Activated CD4-positive, alpha-beta T cell treated with anti-CD3 and anti-CD28 coated beads, Interleukin-2, amount 50 U/mL, for 16 hours (primary cell): ENCODE measurements around the gene MLXIP.

Experiments used
- DNase-seq: peaks from one replicate; pipeline ENCODE4 v3.0.0-alpha.2; 2020

Gene MLXIP

GRCh38 chr12:122128481-122128880 is 49.9 kb downstream of the MLXIP start:
- no peak for DNase-seq

DNA sequence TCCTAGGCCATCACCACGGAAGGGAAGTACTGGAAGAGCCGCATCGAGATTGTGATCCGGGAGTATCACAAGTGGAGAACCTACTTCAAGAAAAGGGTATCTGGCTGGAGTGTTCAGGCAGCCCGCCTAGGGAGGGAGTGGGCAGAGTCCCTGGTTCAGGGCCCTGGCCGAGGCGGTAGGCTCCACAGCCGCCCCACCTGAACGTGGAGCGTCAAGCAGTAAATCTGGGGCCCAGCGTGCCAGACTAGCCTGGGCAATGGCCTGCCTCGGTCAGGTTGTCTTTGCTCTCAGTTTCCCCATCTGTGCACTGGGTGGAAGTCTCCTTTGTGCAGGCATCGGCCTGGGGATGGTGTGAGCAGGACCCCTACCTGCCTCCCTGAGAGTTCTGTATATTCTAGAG is 50.6 kb downstream of the MLXIP start:
- DNase-seq = no peak

GRCh38 chr12:122130150-122130549 is 51.6 kb downstream of the MLXIP start:
- DNase-seq = no peak

DNA sequence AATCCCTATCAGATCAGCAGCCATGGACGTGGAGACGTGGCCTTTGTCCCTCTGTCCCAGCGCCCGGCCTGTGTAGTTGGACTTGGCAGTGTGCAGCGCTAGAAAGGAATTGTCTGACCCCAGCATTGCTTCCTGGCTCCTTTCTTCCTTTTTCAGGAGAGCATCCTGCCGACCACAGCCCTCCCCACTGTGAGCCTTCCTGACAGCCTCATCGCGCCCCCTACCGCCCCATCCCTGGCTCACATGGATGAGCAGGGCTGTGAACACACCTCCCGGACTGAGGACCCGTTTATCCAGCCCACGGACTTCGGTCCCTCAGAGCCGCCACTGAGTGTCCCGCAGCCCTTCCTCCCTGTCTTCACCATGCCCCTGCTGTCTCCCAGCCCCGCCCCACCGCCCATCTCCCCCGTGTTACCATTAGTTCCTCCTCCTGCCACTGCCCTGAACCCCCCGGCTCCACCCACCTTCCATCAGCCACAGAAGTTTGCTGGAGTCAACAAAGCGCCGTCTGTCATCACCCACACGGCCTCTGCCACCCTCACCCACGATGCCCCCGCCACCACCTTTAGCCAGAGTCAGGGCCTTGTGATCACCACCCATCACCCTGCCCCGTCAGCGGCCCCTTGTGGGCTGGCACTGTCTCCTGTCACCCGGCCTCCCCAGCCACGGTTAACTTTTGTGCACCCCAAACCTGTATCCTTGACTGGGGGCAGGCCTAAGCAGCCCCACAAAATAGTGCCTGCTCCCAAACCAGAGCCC is 54.8 kb downstream of the MLXIP start:
- DNase-seq = no peak

GRCh38 chr12:122135437-122136031 is 57.0 kb downstream of the MLXIP start:
- no peak for DNase-seq

GRCh38 chr12:122137229-122137628 is 58.7 kb downstream of the MLXIP start:
- DNase-seq = no peak

DNA sequence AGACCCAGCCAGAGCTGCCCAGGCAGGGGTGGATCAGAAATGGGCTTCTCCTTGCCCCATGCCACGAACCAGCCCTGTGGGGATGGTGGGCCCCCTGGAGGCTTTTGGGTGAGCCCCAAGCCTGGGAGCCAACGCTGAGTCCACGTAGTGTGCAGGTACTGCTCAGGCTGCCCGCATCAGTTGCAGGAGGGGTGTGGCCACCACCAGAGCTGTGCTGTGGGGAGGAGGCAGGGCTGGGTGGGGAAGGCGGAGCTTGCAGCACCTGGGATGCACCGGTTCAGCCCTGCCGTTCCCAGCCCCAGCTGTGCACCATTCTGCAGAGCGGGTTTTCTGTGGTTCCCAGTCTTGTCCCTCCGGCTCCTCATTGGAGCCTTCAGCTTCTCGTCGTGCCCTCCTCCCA is 59.1 kb downstream of the MLXIP start:
- DNase-seq = no peak

GRCh38 chr12:122138181-122138580 is 59.6 kb downstream of the MLXIP start:
- DNase-seq = no peak

- DNase-seq = no peak
Measured at GRCh38 chr12:122138616-122139015, 60.1 kb downstream of the MLXIP start.

- DNase-seq = no peak
Measured at GRCh38 chr12:122139266-122139665, 60.7 kb downstream of the MLXIP start.

DNA sequence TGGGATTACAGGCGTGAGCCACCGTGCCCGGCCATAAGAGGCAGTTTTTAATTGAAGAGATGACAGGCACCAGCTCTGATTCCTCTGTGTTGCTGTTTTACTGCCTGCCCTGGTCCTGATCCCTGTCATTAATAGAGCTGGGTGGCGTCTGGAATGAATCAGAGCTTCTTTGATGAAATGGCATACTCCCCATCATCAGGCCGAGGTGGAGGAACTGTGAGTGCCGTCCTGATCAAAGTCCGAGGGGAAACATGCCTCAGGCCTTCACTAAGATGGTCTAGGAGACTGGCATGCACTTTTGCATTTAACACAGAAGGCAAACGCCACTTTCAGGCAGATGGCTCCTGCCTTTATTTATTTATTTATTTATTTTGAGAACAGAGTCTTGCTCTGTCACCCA is 61.4 kb downstream of the MLXIP start:
- DNase-seq = no peak

DNA sequence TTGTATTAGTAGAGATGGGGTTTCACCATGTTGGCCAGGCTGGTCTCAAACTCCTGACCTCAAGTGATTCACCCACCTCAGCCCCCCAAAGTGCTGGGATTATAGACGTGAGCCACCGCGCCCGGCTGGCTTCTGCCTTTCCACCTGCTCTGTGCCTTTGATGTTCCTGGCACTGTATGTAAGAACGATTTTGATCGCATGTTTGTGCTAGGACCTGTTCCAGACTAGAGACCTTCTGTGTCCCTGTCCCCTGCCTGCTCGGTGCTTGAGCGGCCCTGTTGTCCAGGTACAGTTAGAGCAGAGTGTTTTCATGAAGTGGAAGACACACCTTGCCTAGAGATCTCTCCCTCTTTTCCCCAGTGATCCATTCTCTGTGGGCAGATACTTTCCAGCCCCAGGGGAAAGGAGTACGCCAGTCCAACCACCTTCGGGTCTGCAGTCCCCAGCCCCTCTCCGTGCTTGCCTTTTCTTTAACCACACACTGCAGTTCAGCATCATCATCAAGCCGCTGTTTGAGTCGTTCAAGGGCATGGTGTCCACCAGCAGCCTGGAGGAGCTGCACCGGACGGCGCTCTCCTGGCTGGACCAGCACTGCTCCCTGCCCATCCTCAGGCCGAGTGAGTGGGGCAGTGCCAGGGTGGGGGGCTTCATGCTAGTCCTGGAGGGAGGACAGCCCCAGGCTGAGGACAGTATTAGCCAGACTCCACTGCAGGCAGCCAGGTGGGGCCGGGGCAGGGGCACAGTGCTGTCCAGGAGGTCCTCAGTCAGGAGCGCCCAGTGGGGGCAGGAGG is 62.1 kb downstream of the MLXIP start:
- DNase-seq = no peak

- no peak for DNase-seq
Measured at GRCh38 chr12:122141911-122142725, 63.6 kb downstream of the MLXIP start.

DNA sequence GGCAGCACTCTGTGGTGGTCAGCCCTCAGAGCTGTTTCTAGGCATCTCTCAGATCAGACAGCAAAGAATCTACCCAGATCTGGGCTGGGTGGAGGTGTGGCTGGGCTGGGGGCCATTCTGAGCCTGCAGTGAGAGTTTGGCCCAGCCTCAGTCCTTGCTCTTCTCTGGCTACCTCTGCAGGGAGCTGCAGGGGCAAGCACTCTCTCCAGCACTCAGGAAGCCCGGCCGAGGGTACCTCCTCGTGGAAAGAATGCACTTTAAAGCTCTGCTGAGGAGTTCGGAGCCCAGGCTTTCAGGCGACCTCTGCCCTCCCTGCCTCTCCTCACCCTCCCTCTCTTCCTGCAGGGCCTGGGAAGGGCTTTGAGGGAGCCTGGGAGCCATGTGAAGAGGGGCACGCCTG is 64.3 kb downstream of the MLXIP start:
- DNase-seq = no peak

GRCh38 chr12:122144885-122145284 is 66.3 kb downstream of the MLXIP start:
- DNase-seq = no peak

- no peak for DNase-seq
Measured at GRCh38 chr12:122145505-122146330, 67.2 kb downstream of the MLXIP start.

- DNase-seq = no peak
Measured at GRCh38 chr12:122147514-122148290, 69.1 kb downstream of the MLXIP start.

DNA sequence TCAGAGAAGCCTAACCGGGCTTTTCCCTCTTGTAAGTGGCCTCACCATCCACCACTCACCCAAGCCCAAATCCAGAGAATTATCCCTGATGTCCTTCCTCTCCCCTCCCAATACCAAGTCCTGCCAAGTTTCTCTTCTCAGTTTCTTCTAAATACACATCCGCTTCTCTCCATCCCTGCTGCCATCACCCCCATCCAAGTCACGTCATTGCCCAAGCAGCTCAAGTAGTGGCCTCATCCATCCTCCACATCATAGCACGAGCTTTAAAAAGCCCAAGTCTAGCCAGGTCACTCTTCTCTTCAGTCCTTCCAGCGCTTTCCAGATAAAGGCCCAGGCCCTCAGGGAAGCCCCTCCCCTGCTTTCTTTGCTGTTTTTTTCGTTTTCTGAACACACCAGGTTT is 70.1 kb downstream of the MLXIP start:
- DNase-seq = no peak

DNA sequence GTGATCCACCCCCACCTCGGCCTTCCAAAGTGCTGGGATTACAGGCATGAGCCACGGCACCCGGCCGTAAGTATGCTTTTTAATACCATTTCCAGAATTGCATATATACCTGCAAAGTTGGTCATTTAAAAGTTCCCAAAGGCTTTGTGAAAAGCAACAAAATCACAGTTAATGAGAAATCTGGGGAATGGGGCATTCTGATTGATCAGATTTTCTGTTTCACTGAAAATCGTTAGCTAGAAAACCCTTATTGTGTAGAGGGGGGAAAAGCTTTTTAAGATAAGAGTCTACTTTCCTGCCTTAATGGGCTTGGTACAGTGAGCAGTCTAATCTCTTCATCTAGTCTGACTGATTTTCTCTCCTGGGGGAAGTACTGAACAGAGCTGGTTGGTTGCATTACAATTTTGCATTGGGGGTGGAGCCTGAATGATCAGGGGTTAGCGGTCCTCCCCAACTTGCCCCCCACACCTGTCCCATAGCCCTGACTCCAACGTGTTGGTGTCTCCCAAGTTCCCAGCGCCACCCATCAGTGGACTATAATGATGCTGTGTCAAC is 71.6 kb downstream of the MLXIP start:
- DNase-seq = no peak

DNA sequence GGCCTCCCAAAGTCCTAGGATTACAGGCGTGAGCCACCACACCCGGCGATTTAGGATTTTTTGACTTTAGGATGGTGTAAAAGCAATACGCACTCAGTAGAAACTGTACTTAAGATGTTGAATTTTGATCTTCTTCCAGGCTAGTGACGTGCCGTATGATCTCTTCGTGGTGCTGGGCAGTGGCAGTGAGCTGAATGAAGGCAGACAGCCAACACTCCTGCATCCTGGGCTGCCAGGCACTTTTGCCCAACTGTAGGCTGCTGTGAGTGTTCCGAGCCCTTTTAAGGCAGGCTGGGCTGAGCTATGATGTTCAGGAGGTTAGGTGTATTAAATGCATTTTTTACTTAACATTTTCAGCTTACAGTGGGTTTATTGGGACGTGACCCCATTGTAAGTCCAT is 74.2 kb downstream of the MLXIP start:
- DNase-seq = no peak

DNA sequence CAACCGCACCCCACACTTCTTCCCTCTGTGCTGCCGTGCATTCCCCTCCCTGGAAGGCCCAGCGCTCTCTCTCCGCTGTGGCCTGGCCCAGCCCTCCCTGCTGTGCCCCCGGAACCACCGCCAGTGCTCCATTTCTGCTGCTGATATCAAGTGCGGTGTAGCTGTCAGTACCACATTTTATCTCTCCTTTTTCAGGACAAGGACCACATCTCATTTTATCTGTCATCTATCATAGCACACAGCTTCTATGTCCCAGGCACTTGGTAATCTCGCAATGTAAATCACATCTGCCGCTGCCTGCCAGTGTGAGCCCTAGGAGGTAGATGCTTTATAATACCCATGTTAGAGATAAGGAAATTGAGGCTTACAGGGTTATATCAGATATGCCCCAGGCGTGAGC is 77.1 kb downstream of the MLXIP start:
- no peak for DNase-seq
